Measurements from ENCODE around the gene KIFAP3.
"Not testable (repeated sequence)": the region's sequence is repeated elsewhere in the genome, so short reads cannot be mapped to it uniquely, and the experiment has no call there.

The KIFAP3 gene

DNA sequence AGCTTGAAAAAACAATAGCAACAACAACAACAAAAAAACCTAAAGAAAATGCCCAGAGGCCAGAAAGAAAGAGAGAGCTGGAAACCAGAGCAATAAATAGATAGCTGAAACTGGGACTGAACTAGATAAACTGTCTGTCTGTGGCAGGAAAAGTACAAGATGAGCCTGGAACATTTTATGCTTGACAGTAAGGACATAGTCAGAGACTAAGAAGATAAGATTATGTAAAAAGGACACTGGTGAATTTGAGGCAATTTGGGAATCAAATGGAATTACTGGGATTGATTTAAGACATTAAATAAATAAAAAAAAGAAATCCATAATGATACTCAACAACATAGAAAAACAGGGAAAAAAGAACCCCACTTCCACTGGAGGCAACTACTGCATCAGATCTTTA is 1.7 kb upstream of the KIFAP3 start:
- H3K4me1 Mint-ChIP-seq, result peaks cover 12% of the 10 kb centered on the region
- H3K27me3 Mint-ChIP-seq, result no peaks in the 10 kb centered on the region
- ATAC-seq (ENCODE audit: low read depth), result no peak
- peaks cover 4% of the 10 kb centered on the region for H3K9me3 Mint-ChIP-seq
- no peak for DNase-seq (ENCODE audit: low spot score in 2 of 2)
- no peak overlapping the region for H3K4me3 Mint-ChIP-seq
- no peaks in the 10 kb centered on the region for H3K36me3 Mint-ChIP-seq
- H3K27ac Mint-ChIP-seq, result no peak overlapping the region

DNA sequence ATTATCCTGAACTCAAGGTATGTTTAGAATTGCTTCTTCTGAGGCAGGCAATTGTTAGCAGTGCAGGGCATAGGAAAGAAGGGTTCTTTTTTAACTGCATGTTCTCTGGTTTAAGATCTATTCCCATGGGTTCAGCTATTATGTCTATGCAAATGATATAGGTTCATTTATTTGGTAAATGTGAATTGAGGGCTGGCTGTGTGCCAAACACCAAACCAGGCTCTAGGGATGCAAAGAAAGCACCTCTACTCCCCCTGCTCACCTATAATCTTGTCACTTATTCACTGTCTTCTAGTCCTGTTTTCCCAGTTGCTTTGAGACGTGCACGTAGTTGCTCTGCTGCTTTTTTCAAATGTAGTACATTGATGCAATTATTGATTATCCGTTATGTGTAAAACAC is 691 bp upstream of the KIFAP3 start:
- Mint-ChIP-seq H3K27ac (peak overlapping the region; percentile 67), H3K27me3 (no peaks in the 10 kb centered on the region), H3K4me1 (peaks cover 12% of the 10 kb centered on the region), H3K9me3 (peaks cover 4% of the 10 kb centered on the region), H3K36me3 (peaks cover 2% of the 10 kb centered on the region), H3K4me3 (peak overlapping the region; percentile 91)
- no peak for DNase-seq (ENCODE audit: low spot score in 2 of 2)
- no peak for ATAC-seq (ENCODE audit: low read depth)

DNA sequence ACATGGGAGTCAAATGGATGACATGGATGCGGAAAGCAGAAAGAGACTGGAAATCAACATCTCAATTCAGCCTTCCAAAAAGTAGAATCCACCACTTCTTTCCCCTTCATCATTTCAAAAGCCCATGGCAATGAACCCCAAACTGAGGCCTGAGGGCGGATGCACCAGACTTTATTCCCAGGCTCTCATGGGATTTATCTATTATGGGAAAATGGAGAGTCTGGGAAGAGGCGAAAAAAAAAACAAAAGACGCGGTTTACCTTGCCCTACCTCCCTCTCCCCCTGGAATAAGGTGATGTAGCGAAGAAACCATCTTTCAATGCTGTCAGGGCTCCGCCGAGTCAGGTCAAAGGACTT is 624 bp downstream of the KIFAP3 start:
- H3K27ac Mint-ChIP-seq, result peak overlapping the region; percentile 67
- no peak for DNase-seq (ENCODE audit: low spot score in 2 of 2)
- H3K36me3 Mint-ChIP-seq, result peaks cover 2% of the 10 kb centered on the region
- H3K4me3 Mint-ChIP-seq, result peak overlapping the region; percentile 91
- peaks cover 19% of the 10 kb centered on the region for H3K4me1 Mint-ChIP-seq
- ATAC-seq (ENCODE audit: low read depth), result no peak
- no peaks in the 10 kb centered on the region for H3K27me3 Mint-ChIP-seq
- peaks cover 3% of the 10 kb centered on the region for H3K9me3 Mint-ChIP-seq

DNA sequence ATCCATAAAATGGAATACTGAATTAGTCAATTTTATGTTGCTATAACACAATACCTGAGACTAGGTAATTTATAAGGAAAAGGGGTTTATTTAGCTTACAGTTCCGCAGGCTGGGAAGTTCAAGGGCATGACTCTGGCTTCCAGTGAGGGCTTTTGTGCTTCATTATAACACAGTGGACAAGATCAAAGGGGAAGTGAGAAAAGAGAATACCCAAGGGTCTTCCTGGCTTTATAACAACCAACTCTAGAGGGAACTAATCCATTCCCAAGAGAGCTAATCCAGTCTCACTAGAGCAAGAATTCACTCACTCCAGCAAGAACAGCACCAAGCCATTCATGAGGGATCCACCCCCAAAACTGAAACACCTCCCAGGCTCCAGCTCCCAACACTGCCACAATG is 3.1 kb downstream of the KIFAP3 start:
- Mint-ChIP-seq H3K9me3 (no peaks in the 10 kb centered on the region), H3K36me3 (peaks cover 2% of the 10 kb centered on the region), H3K4me1 (peaks cover 25% of the 10 kb centered on the region), H3K27ac (no peak overlapping the region), H3K27me3 (no peaks in the 10 kb centered on the region), H3K4me3 (no peak overlapping the region)
- no peak for DNase-seq (ENCODE audit: low spot score in 2 of 2)
- no peak for ATAC-seq (ENCODE audit: low read depth)

DNA sequence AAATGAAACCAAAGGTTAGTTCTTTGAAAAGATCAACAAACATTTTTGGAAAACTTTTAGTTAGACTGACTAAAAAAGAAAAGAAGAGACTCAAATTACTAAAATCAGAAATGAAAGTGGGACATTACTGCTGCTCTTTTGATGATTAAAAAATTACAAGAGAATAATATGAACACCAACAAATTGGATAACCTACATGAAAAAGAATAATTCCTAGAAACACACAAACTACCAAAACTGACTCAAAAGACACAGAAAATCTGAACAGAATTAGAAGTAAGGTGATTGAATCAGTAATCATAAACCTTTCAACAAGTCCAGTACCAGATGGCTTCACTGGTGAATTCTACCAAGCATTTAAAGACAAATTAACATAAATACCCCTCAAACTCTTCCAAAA is 5.6 kb downstream of the KIFAP3 start:
- H3K36me3 Mint-ChIP-seq, result peaks cover 3% of the 10 kb centered on the region
- ATAC-seq (ENCODE audit: low read depth) (no peak), DNase-seq (ENCODE audit: low spot score in 2 of 2) (no peak)
- no peaks in the 10 kb centered on the region for H3K27me3 Mint-ChIP-seq
- H3K27ac Mint-ChIP-seq, result no peak overlapping the region
- H3K9me3 Mint-ChIP-seq, result no peaks in the 10 kb centered on the region
- no peak overlapping the region for H3K4me3 Mint-ChIP-seq
- H3K4me1 Mint-ChIP-seq, result peaks cover 18% of the 10 kb centered on the region

DNA sequence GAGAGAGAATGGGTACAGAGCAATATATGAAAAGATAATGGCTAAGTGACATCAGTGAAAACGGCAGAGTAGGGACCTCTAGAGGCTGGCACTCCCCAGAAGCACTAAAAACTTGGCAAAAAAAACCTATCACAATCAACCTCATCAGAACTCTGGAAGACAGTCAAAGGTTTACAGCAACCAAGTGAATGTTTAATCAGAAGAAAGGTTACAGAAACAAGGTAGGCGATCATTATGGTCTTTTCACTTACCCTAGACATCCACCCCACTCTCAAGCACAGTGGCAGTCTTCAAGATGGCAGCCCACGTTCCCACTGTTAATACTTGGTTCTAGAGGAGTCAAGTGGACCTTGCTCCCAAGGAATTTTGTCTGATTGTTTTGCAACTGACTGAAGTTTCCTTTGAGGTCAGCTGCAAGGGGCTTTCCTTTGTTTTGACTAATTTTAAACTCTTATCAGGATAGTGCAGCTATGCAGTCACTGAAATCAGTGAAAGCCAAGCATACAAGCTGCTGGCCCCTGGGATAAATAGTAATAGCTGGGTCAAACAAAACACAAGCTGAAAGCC is 7.2 kb downstream of the KIFAP3 start:
- no peak overlapping the region for H3K27ac Mint-ChIP-seq
- no peak overlapping the region for H3K4me3 Mint-ChIP-seq

DNA sequence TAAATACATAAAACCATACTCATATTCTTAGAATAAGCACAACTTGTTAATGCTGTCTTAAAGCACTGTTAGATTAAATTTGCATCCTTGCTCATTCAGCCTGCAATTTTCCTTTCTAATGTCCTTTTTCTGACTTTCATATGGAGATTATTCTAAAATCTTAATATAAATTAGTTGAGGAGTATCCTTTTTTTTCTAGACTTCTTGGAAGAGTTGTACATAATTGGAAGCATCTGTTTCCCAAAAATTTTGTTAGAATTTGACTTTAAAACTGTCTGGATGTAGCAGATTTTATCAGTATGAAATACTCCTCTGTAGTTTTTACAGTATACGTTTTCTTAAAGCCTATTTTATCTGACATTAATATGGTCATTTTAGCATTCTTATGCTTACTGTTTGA is 9.7 kb downstream of the KIFAP3 start:
- no peak for DNase-seq (ENCODE audit: low spot score in 2 of 2)
- H3K4me1 Mint-ChIP-seq, result peaks cover 28% of the 10 kb centered on the region
- H3K27ac Mint-ChIP-seq, result no peak overlapping the region
- H3K36me3 Mint-ChIP-seq, result peaks cover 8% of the 10 kb centered on the region
- no peak overlapping the region for H3K4me3 Mint-ChIP-seq
- no peaks in the 10 kb centered on the region for H3K27me3 Mint-ChIP-seq
- no peak for ATAC-seq (ENCODE audit: low read depth)
- H3K9me3 Mint-ChIP-seq, result peaks cover 1% of the 10 kb centered on the region

More for the DNA sequence above, 7.2 kb downstream of the KIFAP3 start:
- Mint-ChIP-seq H3K36me3 (peaks cover 8% of the 10 kb centered on the region), H3K27me3 (no peaks in the 10 kb centered on the region), H3K4me1 (peaks cover 24% of the 10 kb centered on the region), H3K9me3 (peaks cover 1% of the 10 kb centered on the region)
- ATAC-seq (ENCODE audit: low read depth) (no peak), DNase-seq (ENCODE audit: low spot score in 2 of 2) (no peak)

DNA sequence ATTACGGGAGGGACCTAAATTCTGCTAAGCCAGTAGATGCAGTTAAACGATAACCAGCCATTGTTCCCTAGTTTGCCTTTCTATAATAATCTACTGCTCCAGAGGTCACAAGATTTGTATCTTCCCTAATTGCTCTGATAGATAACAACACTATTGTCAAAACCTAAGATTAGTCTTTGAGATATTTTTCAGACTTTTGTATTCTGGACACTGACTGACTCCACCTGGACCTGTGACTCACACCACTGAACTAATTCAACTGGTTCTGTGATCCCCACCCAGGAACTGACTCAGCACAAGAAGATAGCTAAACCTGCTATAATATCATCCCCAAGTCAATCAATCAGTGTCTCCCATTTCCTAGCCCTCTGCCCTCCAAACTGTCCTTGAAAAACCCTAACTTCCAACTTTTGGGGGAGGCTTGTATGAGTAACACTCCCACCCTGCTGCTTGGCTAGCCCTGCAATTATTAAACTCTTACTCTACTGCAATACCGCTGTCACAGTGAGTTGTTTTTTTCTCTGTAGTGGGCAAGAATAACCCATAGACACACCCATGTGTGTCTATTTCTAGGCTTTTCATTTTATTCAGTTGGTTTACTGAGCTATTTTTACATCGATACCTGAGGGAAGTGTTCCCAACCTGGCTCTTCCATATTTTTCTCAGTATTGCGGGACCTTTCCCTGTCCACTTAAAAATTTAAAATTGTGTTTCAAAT is 11.2 kb downstream of the KIFAP3 start:
- DNase-seq (ENCODE audit: low spot score in 2 of 2) (no peak), ATAC-seq (ENCODE audit: low read depth) (no peak)
- Mint-ChIP-seq H3K27ac (no peak overlapping the region), H3K4me1 (peaks cover 21% of the 10 kb centered on the region), H3K9me3 (peaks cover 1% of the 10 kb centered on the region), H3K36me3 (peaks cover 11% of the 10 kb centered on the region), H3K4me3 (no peak overlapping the region), H3K27me3 (no peaks in the 10 kb centered on the region)

DNA sequence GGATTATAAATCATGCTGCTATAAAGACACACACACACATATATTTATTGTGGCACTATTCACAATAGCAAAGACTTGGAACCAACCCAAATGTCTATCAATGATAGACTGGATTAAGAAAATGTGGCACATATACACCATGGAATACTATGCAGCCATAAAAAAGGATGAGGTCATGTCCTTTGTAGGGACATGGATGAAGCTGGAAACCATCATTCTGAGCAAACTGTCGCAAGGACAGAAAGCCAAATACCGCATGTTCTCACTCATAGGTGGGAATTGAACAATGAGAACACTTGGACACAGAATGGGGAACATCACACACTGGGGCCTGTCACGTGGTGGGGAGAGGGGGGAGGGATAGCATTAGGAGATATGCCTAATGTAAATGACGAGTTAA is 12.8 kb downstream of the KIFAP3 start:
- DNase-seq (ENCODE audit: low spot score in 2 of 2); H3K27me3 Mint-ChIP-seq; H3K4me3 Mint-ChIP-seq; H3K9me3 Mint-ChIP-seq; ATAC-seq (ENCODE audit: low read depth); H3K27ac Mint-ChIP-seq: not testable (repeated sequence)
- Mint-ChIP-seq H3K36me3 (peaks cover 11% of the 10 kb centered on the region), H3K4me1 (peaks cover 21% of the 10 kb centered on the region)

DNA sequence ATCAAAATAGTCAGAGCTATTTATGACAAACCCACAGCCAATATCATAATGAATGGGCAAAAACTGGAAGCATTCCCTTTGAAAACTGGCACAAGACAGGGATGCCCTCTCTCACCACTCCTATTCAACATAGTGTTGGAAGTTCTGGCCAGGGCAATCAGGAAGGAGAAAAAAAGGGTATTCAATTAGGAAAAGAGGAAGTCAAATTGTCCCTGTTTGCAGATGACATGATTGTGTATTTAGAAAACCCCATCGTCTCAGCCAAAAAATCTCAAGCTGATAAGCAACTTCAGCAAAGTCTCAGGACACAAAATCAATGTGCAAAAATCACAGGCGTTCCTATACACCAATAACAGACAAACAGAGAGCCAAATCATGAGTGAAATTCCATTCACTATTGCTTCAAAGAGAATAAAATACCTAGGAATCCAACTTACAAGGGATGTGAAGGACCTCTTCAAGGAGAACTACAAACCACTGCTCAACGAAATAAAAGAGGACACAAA is 14.4 kb downstream of the KIFAP3 start:
- H3K27ac Mint-ChIP-seq; H3K4me3 Mint-ChIP-seq; ATAC-seq (ENCODE audit: low read depth); H3K9me3 Mint-ChIP-seq; H3K27me3 Mint-ChIP-seq; DNase-seq (ENCODE audit: low spot score in 2 of 2): not testable (repeated sequence)
- Mint-ChIP-seq H3K4me1 (peaks cover 21% of the 10 kb centered on the region), H3K36me3 (peaks cover 11% of the 10 kb centered on the region)

DNA sequence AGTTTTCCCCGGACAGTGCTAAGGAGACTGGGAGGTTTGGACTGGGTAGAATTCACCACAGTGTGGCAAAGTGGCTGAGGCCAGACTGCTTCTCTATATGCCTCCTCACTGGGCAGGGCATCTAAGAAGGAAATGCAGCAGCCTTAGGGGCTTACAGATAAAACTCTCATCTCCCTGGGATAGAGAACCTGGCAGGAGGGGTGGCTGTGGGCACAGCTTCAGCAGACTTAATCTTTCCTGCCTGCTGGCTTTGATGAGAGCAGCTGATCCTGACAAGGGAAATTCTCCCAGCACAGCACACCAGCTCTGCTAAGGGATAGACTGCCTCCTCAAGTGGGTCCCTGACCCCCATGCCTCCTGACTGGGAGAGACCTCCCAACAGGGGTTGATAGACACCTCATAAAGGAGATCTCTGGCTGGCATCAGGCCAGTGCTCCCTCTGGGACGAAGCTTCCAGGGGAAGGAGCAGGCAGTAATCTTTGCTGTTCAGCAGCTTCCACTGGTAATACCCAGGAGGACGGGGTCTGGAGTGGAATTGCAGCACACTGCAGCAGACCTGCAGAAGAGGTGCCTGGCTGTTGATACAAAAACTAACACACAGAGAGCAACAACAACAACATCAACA is 25.2 kb downstream of the KIFAP3 start:
- ATAC-seq (ENCODE audit: low read depth) (no peak), DNase-seq (ENCODE audit: low spot score in 2 of 2) (no peak)
- no peaks in the 10 kb centered on the region for H3K27me3 Mint-ChIP-seq
- peaks cover 3% of the 10 kb centered on the region for H3K9me3 Mint-ChIP-seq
- peaks cover 64% of the 10 kb centered on the region for H3K36me3 Mint-ChIP-seq
- H3K4me1 Mint-ChIP-seq, result no peaks in the 10 kb centered on the region
- no peak overlapping the region for H3K4me3 Mint-ChIP-seq
- H3K27ac Mint-ChIP-seq, result no peak overlapping the region

DNA sequence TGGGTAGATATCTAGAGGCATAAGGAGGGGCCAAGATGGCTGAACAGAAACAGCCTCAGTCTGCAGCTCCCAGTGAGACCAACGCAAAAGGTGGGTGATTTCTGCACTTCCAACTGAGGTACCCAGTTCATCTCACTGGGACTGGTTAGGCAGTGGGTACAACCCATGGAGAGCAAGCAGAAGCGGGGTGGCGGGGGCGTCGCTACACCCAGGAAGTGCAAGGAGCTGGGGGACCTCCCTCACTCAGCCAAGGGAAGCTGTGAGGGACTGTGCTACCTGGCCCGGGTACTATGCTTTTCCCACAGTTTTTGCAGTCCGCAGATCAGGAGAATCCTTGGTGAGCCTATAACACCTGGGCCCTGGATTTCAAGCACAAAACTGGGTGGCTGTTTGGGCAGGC is 26.0 kb downstream of the KIFAP3 start:
- Mint-ChIP-seq H3K27ac (no peak overlapping the region), H3K36me3 (peaks cover 60% of the 10 kb centered on the region), H3K27me3 (no peaks in the 10 kb centered on the region), H3K4me1 (no peaks in the 10 kb centered on the region), H3K9me3 (peaks cover 3% of the 10 kb centered on the region), H3K4me3 (no peak overlapping the region)
- DNase-seq (ENCODE audit: low spot score in 2 of 2) (no peak), ATAC-seq (ENCODE audit: low read depth) (no peak)

DNA sequence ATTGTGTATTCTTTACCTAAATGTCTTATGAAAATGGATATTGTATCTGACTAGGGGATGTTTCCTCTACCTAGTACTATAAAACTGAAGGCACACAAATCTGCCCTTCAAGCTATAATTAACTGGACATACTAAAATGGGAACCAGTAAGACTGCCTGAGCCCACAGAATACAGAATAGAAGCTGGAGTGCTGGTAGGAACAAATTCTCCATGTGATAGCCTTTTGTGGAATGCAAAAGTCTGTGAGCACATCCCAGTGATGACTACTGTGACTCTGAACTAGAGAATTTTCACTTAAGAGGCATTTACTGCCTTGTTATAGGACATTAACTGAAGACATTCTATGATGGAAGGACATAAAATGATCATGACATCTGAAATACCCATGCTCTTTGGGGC is 30.3 kb downstream of the KIFAP3 start:
- ATAC-seq (ENCODE audit: low read depth) (no peak), DNase-seq (ENCODE audit: low spot score in 2 of 2) (no peak)
- peaks cover 31% of the 10 kb centered on the region for H3K36me3 Mint-ChIP-seq

DNA sequence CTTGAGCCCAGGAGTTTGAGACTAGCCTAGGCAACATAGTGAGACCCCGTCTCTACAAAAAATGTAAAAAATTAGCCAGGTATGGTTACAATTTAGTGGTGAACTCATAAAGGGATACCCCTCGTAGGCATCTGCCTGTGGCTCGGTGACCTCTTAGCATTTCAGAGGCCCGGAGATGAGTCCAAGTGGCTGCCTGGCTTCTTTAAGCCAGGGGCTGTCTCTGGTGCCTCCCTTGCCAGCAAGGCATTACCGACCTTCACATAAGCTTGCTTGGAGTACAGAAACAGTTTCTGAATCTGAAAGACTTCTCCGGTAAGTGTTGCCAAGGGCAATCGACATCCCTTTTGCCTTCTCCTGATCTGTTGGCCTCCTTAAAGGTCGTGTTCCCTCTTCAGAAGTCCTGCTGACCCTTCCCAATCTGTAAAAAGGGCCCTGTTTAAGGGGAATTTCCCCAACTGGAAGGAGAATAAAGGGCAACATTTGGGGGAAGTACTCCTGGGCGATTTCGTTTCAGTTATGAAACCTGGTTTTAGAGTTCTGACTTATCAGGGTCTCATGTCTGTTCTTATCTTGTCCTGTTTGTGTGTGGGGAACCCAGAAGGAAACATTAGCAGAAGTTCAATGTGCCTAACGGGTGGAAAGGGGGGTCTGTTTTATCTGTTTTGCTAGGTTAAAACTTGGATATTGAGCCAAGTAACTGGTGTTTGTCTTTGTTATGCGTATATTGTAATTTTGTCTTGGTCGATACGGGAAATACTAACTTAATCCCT is 32.9 kb downstream of the KIFAP3 start:
- ATAC-seq (ENCODE audit: low read depth) (no peak), DNase-seq (ENCODE audit: low spot score in 2 of 2) (no peak)
- no peaks in the 10 kb centered on the region for H3K27me3 Mint-ChIP-seq
- H3K4me3 Mint-ChIP-seq, result no peak overlapping the region
- H3K9me3 Mint-ChIP-seq, result no peaks in the 10 kb centered on the region
- no peaks in the 10 kb centered on the region for H3K4me1 Mint-ChIP-seq
- H3K27ac Mint-ChIP-seq, result no peak overlapping the region
- peaks cover 25% of the 10 kb centered on the region for H3K36me3 Mint-ChIP-seq

More for the DNA sequence above, 30.3 kb downstream of the KIFAP3 start:
- H3K27ac Mint-ChIP-seq, result no peak overlapping the region
- no peaks in the 10 kb centered on the region for H3K4me1 Mint-ChIP-seq
- no peak overlapping the region for H3K4me3 Mint-ChIP-seq
- no peaks in the 10 kb centered on the region for H3K9me3 Mint-ChIP-seq
- H3K27me3 Mint-ChIP-seq, result no peaks in the 10 kb centered on the region
